ENCODE results near the gene FAM240A. TPM values are rescaled to one million over a fixed set of nuclear protein-coding genes. Genes with fewer than 3 reads are reported as not detected.
A peak's percentile ranks its signal among the peaks of the same experiment; 100 is the strongest.

Gene FAM240A
- total and polyA plus RNA-seq, 2 donors (not counting 1 experiment from before 2014, with no cell fraction given): not detected

DNA sequence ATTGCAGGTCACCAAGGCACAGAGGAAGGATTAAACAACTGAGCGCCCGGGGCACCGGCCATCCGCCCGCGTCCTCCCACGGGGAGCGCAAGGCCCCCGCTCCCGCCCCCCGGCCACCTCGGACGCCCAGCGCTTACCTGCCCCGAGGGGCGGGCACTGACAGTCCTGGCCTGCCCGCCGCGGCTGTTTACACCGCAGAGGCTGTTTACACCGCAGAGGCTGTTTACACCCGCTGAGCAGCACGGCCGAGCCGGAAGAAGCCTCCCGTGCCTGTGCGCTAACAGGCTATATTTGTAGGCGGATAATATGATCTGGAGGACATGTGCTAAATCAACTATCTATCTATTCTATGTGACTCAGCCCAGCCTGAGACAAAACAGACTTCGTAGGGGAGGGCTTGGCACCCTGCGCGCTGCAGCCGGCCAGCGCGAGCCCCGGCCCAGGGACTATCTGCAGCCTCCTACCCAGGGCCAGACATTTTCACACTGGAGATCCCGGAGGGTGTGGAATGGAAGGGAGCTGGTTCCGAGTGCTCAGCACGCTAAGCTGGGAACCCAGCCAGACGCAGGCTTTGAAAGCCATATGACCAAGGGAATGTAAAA, 46.2 kb upstream of the FAM240A start, which contains the start of gene LRRC2:
Gene LRRC2 (minus strand): TSS at position 263 of the 602 bp plus-strand sequence. CDS start 14,711 bp downstream, outside the sequence.
- Histone ChIP-seq H3K27ac (ENCODE audit: low read length in 2 of 2) (no peak within 1 kb of the TSS), H3K9ac (ENCODE audit: low read length) (peak within 1 kb of the TSS; percentile 54), H3K9me3 (ENCODE audit: control extremely low read depth in 1 of 3, control insufficient read depth in 2 of 3, insufficient read depth in 1 of 3, low read length in 2 of 3) (peaks cover 0 to 13% (median 0%) of the 10 kb centered on the region in 3 donors), H3K4me2 (replicated peaks; ENCODE audit: low read depth, low read length, poor library complexity, severe bottlenecking) (peak within 1 kb of the TSS; percentile 77), H3K79me2 (ENCODE audit: control insufficient read depth, insufficient read depth, low read length) (no peaks in the 10 kb centered on the region), H3K4me1 (ENCODE audit: control insufficient read depth in 2 of 2, insufficient read depth in 2 of 2, low read length in 2 of 2) (peaks cover 14 to 15% of the 10 kb centered on the region in 2 donors), H3K27me3 (replicated peaks in 1 of 4; ENCODE audit: control extremely low read depth in 1 of 4, control insufficient read depth in 3 of 4, insufficient read depth in 4 of 4, low read length in 3 of 4) (peaks cover 0 to 30% (median 21%) of the 10 kb centered on the region in 4 experiments), H3K36me3 (replicated peaks in 1 of 2; ENCODE audit: control extremely low read depth in 1 of 2, control insufficient read depth in 1 of 2, extremely low read depth in 1 of 2, insufficient read depth in 2 of 2, low read length in 1 of 2) (no peaks in the 10 kb centered on the region), H2AFZ (ENCODE audit: insufficient read depth, low read depth, low read length, poor library complexity, severe bottlenecking) (peak within 1 kb of the TSS; percentile 61), H3K4me3 (ENCODE audit: control extremely low read depth in 1 of 5, extremely low read depth in 1 of 5, insufficient read depth in 1 of 5, low read depth in 2 of 5, low read length in 4 of 5) (peak within 1 kb of the TSS in 3 of 5 experiments; percentile 33 to 59 (median 40)), H4K20me1 (ENCODE audit: control insufficient read depth, insufficient read depth, low read length, poor library complexity, severe bottlenecking) (no peaks in the 10 kb centered on the region)
- peak; percentile 28 for ATAC-seq (ENCODE audit: low read depth)
- Mint-ChIP-seq H3K4me1 (peaks cover 13% of the 10 kb centered on the region), H3K9me3 (ENCODE audit: insufficient read depth) (no peaks in the 10 kb centered on the region), H3K4me3 (peak within 1 kb of the TSS; percentile 76), H3K27ac (peak within 1 kb of the TSS; percentile 50), H3K27me3 (peaks cover 41% of the 10 kb centered on the region)
- POLR2A ChIA-PET: no interaction called here
- intact Hi-C loops (cut with micrococcal nuclease): no loop called here
- peak; percentile 45 for DNase-seq
- TF ChIP-seq, protein P1, sequence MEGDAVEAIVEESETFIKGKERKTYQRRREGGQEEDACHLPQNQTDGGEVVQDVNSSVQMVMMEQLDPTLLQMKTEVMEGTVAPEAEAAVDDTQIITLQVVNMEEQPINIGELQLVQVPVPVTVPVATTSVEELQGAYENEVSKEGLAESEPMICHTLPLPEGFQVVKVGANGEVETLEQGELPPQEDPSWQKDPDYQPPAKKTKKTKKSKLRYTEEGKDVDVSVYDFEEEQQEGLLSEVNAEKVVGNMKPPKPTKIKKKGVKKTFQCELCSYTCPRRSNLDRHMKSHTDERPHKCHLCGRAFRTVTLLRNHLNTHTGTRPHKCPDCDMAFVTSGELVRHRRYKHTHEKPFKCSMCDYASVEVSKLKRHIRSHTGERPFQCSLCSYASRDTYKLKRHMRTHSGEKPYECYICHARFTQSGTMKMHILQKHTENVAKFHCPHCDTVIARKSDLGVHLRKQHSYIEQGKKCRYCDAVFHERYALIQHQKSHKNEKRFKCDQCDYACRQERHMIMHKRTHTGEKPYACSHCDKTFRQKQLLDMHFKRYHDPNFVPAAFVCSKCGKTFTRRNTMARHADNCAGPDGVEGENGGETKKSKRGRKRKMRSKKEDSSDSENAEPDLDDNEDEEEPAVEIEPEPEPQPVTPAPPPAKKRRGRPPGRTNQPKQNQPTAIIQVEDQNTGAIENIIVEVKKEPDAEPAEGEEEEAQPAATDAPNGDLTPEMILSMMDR (IDR thresholded peaks at IDR 0.05): no peak
- TF ChIP-seq EZH2 (IDR thresholded peaks at IDR 0.05; ENCODE audit: borderline replicate concordance, insufficient read depth, low read depth, low read length, poor library complexity, severe bottlenecking): no peak
- WGBS (ENCODE audit: insufficient coverage): 6% methylated on average over 30 of the region's 39 CpGs
- CTCF ChIA-PET: no interaction called here

DNA sequence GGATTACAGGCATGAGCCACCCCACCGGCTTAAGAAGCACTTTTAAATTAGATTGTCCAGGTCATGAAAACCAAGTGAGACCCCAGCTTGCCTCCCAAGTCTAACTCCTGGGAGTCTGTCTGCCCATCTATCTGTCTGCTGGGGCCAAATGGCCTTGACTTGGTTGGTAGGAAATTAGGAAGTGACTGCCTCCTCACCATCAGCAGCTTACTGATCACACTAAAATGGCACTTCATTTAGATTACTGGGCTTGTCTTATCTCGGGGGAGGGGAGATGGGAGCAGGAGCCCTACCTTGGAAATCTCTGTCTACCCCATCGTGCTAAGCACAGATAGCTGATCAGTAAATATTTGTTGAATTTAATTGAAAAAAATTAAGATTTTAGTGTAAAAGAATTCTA, 40.6 kb upstream of the FAM240A start:
- Histone ChIP-seq H3K36me3 (replicated peaks in 1 of 2; ENCODE audit: control extremely low read depth in 1 of 2, control insufficient read depth in 1 of 2, extremely low read depth in 1 of 2, insufficient read depth in 2 of 2, low read length in 1 of 2) (no peaks in the 10 kb centered on the region), H3K9ac (ENCODE audit: low read length) (no peak overlapping the region), H3K27ac (ENCODE audit: low read length in 2 of 2) (no peak overlapping the region), H2AFZ (ENCODE audit: insufficient read depth, low read depth, low read length, poor library complexity, severe bottlenecking) (no peak overlapping the region), H4K20me1 (ENCODE audit: control insufficient read depth, insufficient read depth, low read length, poor library complexity, severe bottlenecking) (no peaks in the 10 kb centered on the region), H3K4me3 (ENCODE audit: control extremely low read depth in 1 of 5, extremely low read depth in 1 of 5, insufficient read depth in 1 of 5, low read depth in 2 of 5, low read length in 4 of 5) (no peak overlapping the region), H3K9me3 (ENCODE audit: control extremely low read depth in 1 of 3, control insufficient read depth in 2 of 3, insufficient read depth in 1 of 3, low read length in 2 of 3) (peaks cover 0 to 6% (median 0%) of the 10 kb centered on the region in 3 donors), H3K4me2 (replicated peaks; ENCODE audit: low read depth, low read length, poor library complexity, severe bottlenecking) (no peak overlapping the region), H3K79me2 (ENCODE audit: control insufficient read depth, insufficient read depth, low read length) (no peaks in the 10 kb centered on the region), H3K4me1 (ENCODE audit: control insufficient read depth in 2 of 2, insufficient read depth in 2 of 2, low read length in 2 of 2) (peaks cover 0 to under 1% of the 10 kb centered on the region in 2 donors), H3K27me3 (replicated peaks in 1 of 4; ENCODE audit: control extremely low read depth in 1 of 4, control insufficient read depth in 3 of 4, insufficient read depth in 4 of 4, low read length in 3 of 4) (peaks cover 0 to 10% (median 4%) of the 10 kb centered on the region in 4 experiments)
- POLR2A ChIA-PET: interaction anchor here (0.6 kb wide), 1 partner anchor 42 kb away, joined by 4 read pairs; no protein-coding TSS in a partner anchor
- H3K9me3 Mint-ChIP-seq (ENCODE audit: insufficient read depth): no peaks in the 10 kb centered on the region
- CTCF ChIA-PET: interaction anchor here (0.7 to 1.6 kb wide), 4 partner anchors 26 to 85 kb away, joined by 3 to 5 read pairs (median 4); no protein-coding TSS in a partner anchor
- ATAC-seq (ENCODE audit: low read depth) (no peak), DNase-seq (no peak)
- H3K4me1 Mint-ChIP-seq: peaks cover under 1% of the 10 kb centered on the region
- no CpG with 5 or more reads among the region's 3 CpGs for WGBS (ENCODE audit: insufficient coverage)
- intact Hi-C loops (cut with micrococcal nuclease): no loop called here
- H3K27me3 Mint-ChIP-seq: peaks cover 33% of the 10 kb centered on the region
- H3K27ac Mint-ChIP-seq: no peak overlapping the region
- H3K4me3 Mint-ChIP-seq: no peak overlapping the region
- TF ChIP-seq, protein P1 (IDR thresholded peaks at IDR 0.05): no peak
- TF ChIP-seq EZH2 (IDR thresholded peaks at IDR 0.05; ENCODE audit: borderline replicate concordance, insufficient read depth, low read depth, low read length, poor library complexity, severe bottlenecking): no peak

Measured in B cell (primary cell).